ENCODE results near the gene ACSS3.

ACSS3 gene

GRCh38 chr12:81296556-81297305 lies 218.9 kb downstream of the ACSS3 start:
- no peak for DNase-seq (ENCODE audit: low read depth)

GRCh38 chr12:81297601-81298000 lies 219.7 kb downstream of the ACSS3 start:
- DNase-seq (ENCODE audit: low read depth): no peak

GRCh38 chr12:81300454-81300853 lies 222.6 kb downstream of the ACSS3 start:
- no peak for DNase-seq (ENCODE audit: low read depth)

GRCh38 chr12:81303935-81304334 lies 226.1 kb downstream of the ACSS3 start:
- no peak for DNase-seq (ENCODE audit: low read depth)

Data from activated gamma-delta T cell treated with anti-CD3 and anti-CD28 coated beads, Interleukin-2, amount 50 U/mL, for 16 hours (primary cell).